Heart left ventricle (tissue), 16 donors: ENCODE data around the gene GNB1. TPM values are rescaled to one million over a fixed set of nuclear protein-coding genes. Genes with fewer than 3 reads are reported as not detected.

ENCODE experiments used
- ATAC-seq, 4 donors: fragments of 200-7000 bp; cut with Tn5 transposase; one replicate each; pipeline ENCODE4 v1.9.1; 2020 to 2022; ENCODE audit warnings: moderate library complexity in 4 of 4, mild to moderate bottlenecking in 3 of 4, moderate number of reproducible peaks in 1 of 4
- DNase-seq, 5 donors: peaks; one replicate each; pipeline ENCODE4 v3.0.0-alpha.2; 2020
- H3K27ac ChIP-seq, 12 donors: fragments of 200-600 bp; sonication (generic) in 4 of 12; one replicate each; pipeline versions ENCODE4 v1.5.0 to v1.8.0; 2016 to 2022; ENCODE audit warnings: mild to moderate bottlenecking in 2 of 12
- H3K27me3 ChIP-seq, 9 donors: fragments of 200-600 bp; sonication (generic) in 2 of 9; one replicate each; pipeline versions ENCODE4 v1.5.1 to v1.8.0; 2016 to 2022; ENCODE audit warnings: mild to moderate bottlenecking in 3 of 9
- H3K36me3 ChIP-seq, 9 donors: fragments of 200-600 bp; sonication (generic) in 2 of 9; one replicate each; pipeline versions ENCODE4 v1.5.0 to v1.8.0; 2018 to 2022; ENCODE audit warnings: mild to moderate bottlenecking in 2 of 9
- H3K4me1 ChIP-seq, 12 donors: fragments of 200-600 bp; sonication (generic) in 4 of 12; one replicate each; pipeline versions ENCODE4 v1.5.0 to v1.8.0; 2016 to 2022; ENCODE audit warnings: mild to moderate bottlenecking in 3 of 12
- H3K4me3 ChIP-seq, 12 donors: fragments of 200-600 bp; sonication (generic) in 4 of 12; one replicate each; pipeline versions ENCODE4 v1.5.0 to v1.8.0; 2017 to 2022; ENCODE audit warnings: mild to moderate bottlenecking in 9 of 12, moderate library complexity in 4 of 12
- H3K9me3 ChIP-seq, 12 donors: fragments of 200-600 bp; sonication (generic) in 4 of 12; one replicate each; pipeline versions ENCODE4 v1.5.0 to v1.8.0; 2016 to 2022; ENCODE audit warnings: mild to moderate bottlenecking in 1 of 12
- POLR2A ChIP-seq, 2 donors: fragments of 450-650 bp; IDR thresholded peaks; one replicate each; pipeline ENCODE4 v1.6.1; 2017; ENCODE audit warnings: antibody characterized with exemption in 2 of 2, mild to moderate bottlenecking in 2 of 2, moderate library complexity in 2 of 2
- WGBS, 4 donors: extraction: QIAGEN DNeasy Blood & Tissue Kit in 2 of 4; methylation state at CpG; one replicate each; pipeline versions ENCODE4 v1.1.5 to v1.1.7; 2013 to 2018; 5-methylcytosine and 5-hydroxymethylcytosine counted together
- intact Hi-C, 10 donors: fragments of 100-400 bp; cut with DNase I; formaldehyde crosslinking; loops; one replicate each; pipeline versions ENCODE4 v1.11.1 to v1.14.2; 2022
- polyA plus RNA-seq, 2 donors: library from polyadenylated mRNA; stranded (reverse); fragments of 200-250 nt; gene quantifications; one replicate each; pipeline ENCODE4 v1.2.3, GENCODE V29; 2013
- total RNA-seq, 9 donors: library from RNA; depleted of rRNA in 2 of 9; stranded (reverse); fragments of >200 nt in 2 of 9; fragmentation: NEBNext Ultra II Directional in 3 of 9; extraction: Animal tissue kit (Norgen Biotek cat#: 25700) in 3 of 9; gene quantifications; one replicate each; pipeline versions ENCODE4 v1.1.0 to v1.2.4, GENCODE V29; 2016 to 2023
- TF ChIP-seq, protein P1 (sequence below), 12 donors: fragments of 200-600 bp; sonication (generic) in 4 of 12; IDR thresholded peaks; one replicate each; pipeline versions ENCODE4 v1.5.0 to v1.8.0; 2018 to 2022; ENCODE audit warnings: antibody characterized with exemption in 12 of 12, mild to moderate bottlenecking in 5 of 12
- donor health status: ischemic (EF 13 %, LVEDD 7.1; RV severe dilation, severe dysfunction).
- donor health status: healthy with polysubstance abuse.
- donor health status: DM: no; HTN: yes; CAD: no.
- donor health status: DM: no; HTN: no; CAD: no.
- donor health status: ischemic (EF 25% LVEDD 6.9; RV normal size, moderate dysfunction).
- donor health status: ischemic (EF 25% LVEDD 5.7; RV mildly dilated, moderate dysfunction).
- donor health status: healthy.
- donor health status: DM: yes; HTN: yes; CAD: no.
- donor health status: ischemic (EF 35%, LVEDD 5.7; RV mildly dilated, moderate dysfunction).
- donor health status: nonischemic (EF 11% LVEDD 7.7; RV severe dilation, severe dysfunction).
- donor health status: DM: yes; HTN: yes; CAD: no.
- donor health status: PGD.
- donor health status: ischemic (EF 29% LVEDD 5.4; RV normal size, mild dysfunction).
- donor health status: nonischemic (EF 23%, LVEDD 6.1; RV moderate dilation, normal function).

GNB1 gene
- total and polyA plus RNA-seq, 11 donors: 52.9 to 275 (median 172) TPM

- peak in 1 of 5 donors; percentile 25 for DNase-seq
- peaks cover 5 to 27% (median 20%) of the 10 kb centered on the region in 12 donors for H3K4me1 ChIP-seq
- no peaks in the 10 kb centered on the region for H3K9me3 ChIP-seq
- no peak overlapping the region for H3K4me3 ChIP-seq
- intact Hi-C loops: no loop called here
- 69 to 79% (median 76%) methylated on average over 6 of the region's 6 CpGs for WGBS, 4 donors
- no peak for ATAC-seq
- TF ChIP-seq, protein P1, sequence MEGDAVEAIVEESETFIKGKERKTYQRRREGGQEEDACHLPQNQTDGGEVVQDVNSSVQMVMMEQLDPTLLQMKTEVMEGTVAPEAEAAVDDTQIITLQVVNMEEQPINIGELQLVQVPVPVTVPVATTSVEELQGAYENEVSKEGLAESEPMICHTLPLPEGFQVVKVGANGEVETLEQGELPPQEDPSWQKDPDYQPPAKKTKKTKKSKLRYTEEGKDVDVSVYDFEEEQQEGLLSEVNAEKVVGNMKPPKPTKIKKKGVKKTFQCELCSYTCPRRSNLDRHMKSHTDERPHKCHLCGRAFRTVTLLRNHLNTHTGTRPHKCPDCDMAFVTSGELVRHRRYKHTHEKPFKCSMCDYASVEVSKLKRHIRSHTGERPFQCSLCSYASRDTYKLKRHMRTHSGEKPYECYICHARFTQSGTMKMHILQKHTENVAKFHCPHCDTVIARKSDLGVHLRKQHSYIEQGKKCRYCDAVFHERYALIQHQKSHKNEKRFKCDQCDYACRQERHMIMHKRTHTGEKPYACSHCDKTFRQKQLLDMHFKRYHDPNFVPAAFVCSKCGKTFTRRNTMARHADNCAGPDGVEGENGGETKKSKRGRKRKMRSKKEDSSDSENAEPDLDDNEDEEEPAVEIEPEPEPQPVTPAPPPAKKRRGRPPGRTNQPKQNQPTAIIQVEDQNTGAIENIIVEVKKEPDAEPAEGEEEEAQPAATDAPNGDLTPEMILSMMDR (IDR thresholded peaks at IDR 0.05): no peak
- TF ChIP-seq POLR2A (IDR thresholded peaks at IDR 0.05): no peak
- H3K27ac ChIP-seq: no peak overlapping the region
- H3K27me3 ChIP-seq: no peaks in the 10 kb centered on the region
- no peaks in the 10 kb centered on the region for H3K36me3 ChIP-seq
Measured at GRCh38 chr1:1922702-1922955, 31.7 kb upstream of the GNB1 start.

DNA sequence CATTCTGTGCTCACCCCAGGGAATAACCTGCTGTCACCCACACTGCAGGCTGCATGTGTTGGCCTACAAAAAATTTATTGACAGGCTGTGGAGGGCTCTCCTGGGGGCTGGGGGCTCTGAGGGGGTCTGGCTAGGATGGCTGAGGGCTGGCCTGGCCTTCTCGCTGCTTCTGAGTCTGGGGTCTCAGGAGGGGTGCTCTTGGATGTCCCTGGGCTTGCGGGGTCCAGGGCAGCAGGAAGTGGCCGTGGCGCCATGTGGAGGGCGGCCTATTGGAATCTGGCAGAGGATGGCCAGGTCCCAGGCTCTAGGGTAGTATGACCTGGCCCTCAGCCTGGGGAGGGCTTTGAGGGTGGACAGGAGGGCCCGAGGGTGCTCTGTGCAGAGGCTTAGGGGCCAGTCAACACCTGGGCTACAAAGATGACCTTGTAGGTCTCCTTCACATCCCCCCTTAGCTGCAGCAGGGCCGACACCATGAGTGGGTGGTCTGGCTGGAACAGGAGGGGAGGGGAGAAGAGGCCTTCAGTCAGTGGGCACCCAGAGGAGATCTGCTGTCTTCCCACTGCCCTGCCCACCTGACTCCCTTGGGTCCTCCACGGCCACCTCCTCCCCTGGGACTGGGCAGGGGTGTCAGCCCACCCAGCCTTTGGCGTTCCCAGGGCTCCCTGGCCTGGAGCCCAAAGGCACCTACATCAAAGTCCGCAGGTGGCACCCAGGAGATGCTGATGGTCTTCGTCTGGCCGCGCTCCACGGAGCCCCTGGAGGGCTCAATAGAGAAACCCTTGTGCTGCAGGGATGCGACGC is 31.2 kb upstream of the GNB1 start:
- peak in 3 of 5 donors; percentile 6 to 51 (median 29) for DNase-seq
- intact Hi-C loops: no loop called here

DNA sequence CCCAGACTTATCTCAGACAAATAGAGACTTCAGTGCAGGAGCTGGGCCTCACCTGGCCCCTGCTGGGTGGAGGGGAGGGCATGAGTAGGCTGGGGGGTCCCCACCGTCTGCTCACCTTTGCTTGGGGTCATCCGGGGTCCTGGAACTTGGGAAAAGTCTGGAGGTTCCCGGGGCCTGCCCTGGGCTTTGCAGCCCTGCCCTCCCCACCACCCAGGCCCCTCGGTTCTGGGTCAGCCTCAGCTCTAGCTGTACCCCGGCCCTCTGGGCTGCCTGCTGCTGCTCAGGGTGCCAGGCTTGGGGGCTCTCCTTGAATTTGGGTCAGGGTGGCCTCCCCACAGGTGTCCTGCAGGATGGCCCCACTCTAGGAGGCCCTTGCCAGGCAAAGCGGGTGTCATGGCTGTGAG is 30.6 kb upstream of the GNB1 start:
- intact Hi-C loops: no loop called here
- H3K4me3 ChIP-seq: no peak overlapping the region
- H3K4me1 ChIP-seq: peaks cover 5 to 22% (median 13%) of the 10 kb centered on the region in 12 donors
- no peaks in the 10 kb centered on the region for H3K36me3 ChIP-seq
- TF ChIP-seq, protein P1 (IDR thresholded peaks at IDR 0.05): no peak
- no peak for TF ChIP-seq POLR2A (IDR thresholded peaks at IDR 0.05)
- H3K27me3 ChIP-seq: no peaks in the 10 kb centered on the region
- WGBS, 4 donors: 80 to 94% (median 89%) methylated on average over 3 to 6 of the region's 6 CpGs
- H3K9me3 ChIP-seq: no peaks in the 10 kb centered on the region
- DNase-seq (peak in 2 of 5 donors; percentile 6 to 21), ATAC-seq (no peak)
- no peak overlapping the region for H3K27ac ChIP-seq

More for the DNA sequence above, 31.2 kb upstream of the GNB1 start:
- Histone ChIP-seq H3K9me3 (no peaks in the 10 kb centered on the region), H3K27ac (no peak overlapping the region), H3K4me3 (no peak overlapping the region), H3K27me3 (no peaks in the 10 kb centered on the region), H3K4me1 (peaks cover 5 to 22% (median 15%) of the 10 kb centered on the region in 12 donors), H3K36me3 (no peaks in the 10 kb centered on the region)
- no peak for ATAC-seq
- 86 to 91% (median 88%) methylated on average over 9 to 16 of the region's 16 CpGs for WGBS, 4 donors
- TF ChIP-seq, protein P1 (IDR thresholded peaks at IDR 0.05): no peak
- TF ChIP-seq POLR2A (IDR thresholded peaks at IDR 0.05): no peak

DNA sequence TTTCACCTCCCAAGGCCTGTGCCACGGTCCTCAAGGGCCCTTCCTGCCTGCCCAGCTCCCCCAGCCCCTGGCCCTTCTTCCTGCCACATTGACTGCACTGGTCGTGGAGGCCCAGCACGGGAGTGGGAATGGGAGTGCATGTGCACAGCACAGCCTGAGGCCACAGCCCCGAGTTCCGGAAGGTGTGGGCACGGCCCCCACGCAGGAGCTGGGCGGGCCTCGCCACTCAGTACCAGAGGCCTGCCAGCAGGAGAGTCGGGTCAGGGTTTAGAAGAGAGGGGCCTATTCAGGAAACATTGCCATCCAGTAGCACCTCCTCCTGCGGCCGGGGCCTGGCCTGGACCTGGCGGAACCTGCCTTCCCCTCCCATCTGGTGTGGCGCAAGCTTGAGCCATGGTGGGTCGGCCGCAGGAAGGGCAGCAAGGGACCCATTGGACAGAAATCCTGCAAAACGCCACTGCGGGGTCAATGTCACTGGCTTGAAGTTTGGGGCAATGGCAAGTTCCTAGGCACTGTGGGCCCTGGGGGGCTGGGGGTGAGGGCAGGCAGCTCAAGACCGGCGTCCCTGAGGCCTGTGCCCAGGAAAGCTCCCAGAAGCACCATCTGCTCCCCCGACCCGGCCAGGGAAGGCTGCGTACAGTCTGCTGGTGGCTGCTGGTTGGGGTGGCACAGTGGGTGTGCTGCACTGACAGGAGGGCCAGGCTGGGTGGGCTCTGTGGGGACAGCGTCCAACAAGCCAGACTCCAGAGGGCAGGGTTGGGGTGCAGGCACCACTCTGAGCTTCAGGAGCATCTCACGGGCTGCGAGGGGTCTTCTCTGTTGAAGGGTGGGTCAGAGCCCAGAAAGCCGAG is 29.9 kb upstream of the GNB1 start:
- H3K4me1 ChIP-seq: peaks cover 5 to 22% (median 13%) of the 10 kb centered on the region in 12 donors
- H3K36me3 ChIP-seq: no peaks in the 10 kb centered on the region
- H3K4me3 ChIP-seq: no peak overlapping the region
- WGBS, 4 donors: 84 to 88% (median 86%) methylated on average over 19 to 27 of the region's 27 CpGs
- H3K9me3 ChIP-seq: no peaks in the 10 kb centered on the region
- intact Hi-C loops: no loop called here
- ATAC-seq: no peak
- peak in 4 of 5 donors; percentile 11 to 66 (median 29) for DNase-seq
- peak overlapping the region in 1 of 12 donors; percentile 82 for H3K27ac ChIP-seq
- no peaks in the 10 kb centered on the region for H3K27me3 ChIP-seq
- TF ChIP-seq POLR2A (IDR thresholded peaks at IDR 0.05): no peak
- TF ChIP-seq, protein P1 (IDR thresholded peaks at IDR 0.05): no peak
